Stimulated activated CD4-positive, alpha-beta T cell treated with anti-CD3 and anti-CD28 coated beads, Interleukin-4, amount 100 ng/mL, for 1 hour (primary cell): ENCODE results near the gene PLA2G4E.

Experiments used
- DNase-seq: peaks from one replicate; pipeline ENCODE4 v3.0.0-alpha.2; 2020

PLA2G4E gene

DNA sequence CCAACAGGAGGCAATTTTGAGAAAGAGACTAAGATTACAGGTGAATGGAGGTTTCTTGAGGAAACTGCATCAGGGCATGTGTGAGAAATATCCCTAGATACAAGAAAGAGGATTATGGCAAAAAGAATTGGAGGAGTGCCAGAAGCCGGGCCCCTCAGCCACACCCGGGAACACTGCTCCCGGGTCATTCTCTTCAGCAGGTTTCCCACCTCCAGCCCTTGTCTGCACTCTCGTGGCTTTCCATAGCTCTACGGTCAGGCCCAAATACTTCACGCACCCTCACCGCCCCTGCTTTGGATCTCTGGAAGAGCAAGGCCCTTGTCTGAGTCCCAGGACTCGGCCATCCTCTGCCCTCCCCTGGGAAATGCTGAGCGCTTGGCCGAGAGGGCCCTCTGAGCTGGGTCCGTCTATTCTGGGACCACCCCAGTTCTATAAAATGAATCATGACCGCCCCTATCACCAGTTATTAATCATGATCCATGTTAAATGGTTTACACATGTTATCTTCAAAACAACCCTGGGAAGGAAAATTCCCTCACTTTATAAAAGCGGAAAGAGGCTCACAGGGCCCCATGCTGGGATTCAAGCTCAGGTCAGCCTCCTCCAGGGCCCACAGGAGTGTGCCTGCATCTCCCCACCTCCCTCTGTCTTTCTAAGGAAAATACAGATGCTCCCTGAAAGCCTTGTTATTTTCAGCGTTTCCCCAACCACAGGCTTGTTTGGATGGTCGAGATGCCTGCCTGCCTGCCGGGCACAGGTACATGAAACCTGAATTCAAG is 88.1 kb downstream of the PLA2G4E start:
- DNase-seq: no peak

DNA sequence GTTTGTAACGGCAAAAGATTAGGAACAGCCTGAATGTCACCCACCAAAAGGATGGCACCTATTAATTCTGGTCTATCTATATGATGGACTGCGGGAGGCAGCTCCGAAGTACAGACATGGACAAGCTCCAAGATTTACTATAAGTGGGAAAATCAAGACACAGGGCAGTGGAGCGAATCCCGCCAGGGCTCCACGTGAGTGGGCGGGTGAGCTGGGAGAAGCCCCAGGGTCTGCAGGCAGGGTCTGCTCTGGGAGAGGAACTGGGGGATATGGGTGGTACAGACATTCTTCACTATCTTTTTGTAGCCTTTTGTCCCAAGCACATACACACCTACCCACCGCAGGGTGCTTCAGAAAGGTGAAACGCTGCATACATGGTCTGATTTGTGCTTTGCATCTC is 88.7 kb downstream of the PLA2G4E start:
- DNase-seq: no peak
